ENCODE results near the gene ADGRV1. TPM values are rescaled to one million over a fixed set of nuclear protein-coding genes. Genes with fewer than 3 reads are reported as not detected.
A peak's percentile ranks its signal among the peaks of the same experiment; 100 is the strongest.

Gene ADGRV1
- total and polyA plus RNA-seq, 12 donors: 129 to 2,577 (median 695) TPM

DNA sequence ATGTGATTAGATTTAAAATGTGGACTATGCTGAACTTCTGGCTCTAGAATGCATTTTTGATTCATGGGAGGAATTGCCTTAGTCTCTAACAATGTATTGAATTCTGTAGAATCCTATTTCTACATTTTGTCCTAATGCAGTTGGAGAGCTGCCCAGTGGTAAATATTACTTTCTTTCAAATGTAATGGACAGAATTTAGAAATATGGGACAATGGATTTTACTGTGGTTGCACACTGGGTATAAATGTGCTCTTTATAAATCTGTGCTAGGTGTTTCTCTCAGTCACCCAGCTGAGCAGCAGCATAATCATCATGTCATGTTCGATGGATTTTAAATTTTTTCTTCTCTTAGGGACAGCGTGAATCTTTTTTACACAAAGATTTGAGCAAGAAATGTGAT is 141.7 kb downstream of the ADGRV1 start:
- Histone ChIP-seq H3K4me1 (replicated peaks in 1 of 2) (no peaks in the 10 kb centered on the region), H3K36me3 (replicated peaks in 1 of 2) (no peaks in the 10 kb centered on the region), H3K4me3 (no peak overlapping the region), H3K9me3 (replicated peaks in 1 of 3) (no peaks in the 10 kb centered on the region), H3K27me3 (no peaks in the 10 kb centered on the region), H3K27ac (no peak overlapping the region)
- TF ChIP-seq, protein P1, sequence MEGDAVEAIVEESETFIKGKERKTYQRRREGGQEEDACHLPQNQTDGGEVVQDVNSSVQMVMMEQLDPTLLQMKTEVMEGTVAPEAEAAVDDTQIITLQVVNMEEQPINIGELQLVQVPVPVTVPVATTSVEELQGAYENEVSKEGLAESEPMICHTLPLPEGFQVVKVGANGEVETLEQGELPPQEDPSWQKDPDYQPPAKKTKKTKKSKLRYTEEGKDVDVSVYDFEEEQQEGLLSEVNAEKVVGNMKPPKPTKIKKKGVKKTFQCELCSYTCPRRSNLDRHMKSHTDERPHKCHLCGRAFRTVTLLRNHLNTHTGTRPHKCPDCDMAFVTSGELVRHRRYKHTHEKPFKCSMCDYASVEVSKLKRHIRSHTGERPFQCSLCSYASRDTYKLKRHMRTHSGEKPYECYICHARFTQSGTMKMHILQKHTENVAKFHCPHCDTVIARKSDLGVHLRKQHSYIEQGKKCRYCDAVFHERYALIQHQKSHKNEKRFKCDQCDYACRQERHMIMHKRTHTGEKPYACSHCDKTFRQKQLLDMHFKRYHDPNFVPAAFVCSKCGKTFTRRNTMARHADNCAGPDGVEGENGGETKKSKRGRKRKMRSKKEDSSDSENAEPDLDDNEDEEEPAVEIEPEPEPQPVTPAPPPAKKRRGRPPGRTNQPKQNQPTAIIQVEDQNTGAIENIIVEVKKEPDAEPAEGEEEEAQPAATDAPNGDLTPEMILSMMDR (IDR thresholded peaks at IDR 0.05): no peak
- no peak for TF ChIP-seq POLR2A (IDR thresholded peaks at IDR 0.05)
- DNase-seq: no peak
- WGBS, 4 donors: 76 to 82% (median 80%) methylated on average over 2 of the region's 2 CpGs
- intact Hi-C loops (cut with DNase I): no loop called here

- Histone ChIP-seq H3K27ac (no peak overlapping the region), H3K4me3 (no peak overlapping the region), H3K36me3 (replicated peaks in 1 of 2) (no peaks in the 10 kb centered on the region), H3K4me1 (replicated peaks in 1 of 2) (no peaks in the 10 kb centered on the region), H3K27me3 (no peaks in the 10 kb centered on the region), H3K9me3 (replicated peaks in 1 of 3) (no peaks in the 10 kb centered on the region)
- intact Hi-C loops (cut with DNase I): no loop called here
- no peak for DNase-seq
- no peak for TF ChIP-seq POLR2A (IDR thresholded peaks at IDR 0.05)
- TF ChIP-seq, protein P1 (IDR thresholded peaks at IDR 0.05): no peak
These were observed 145.3 kb downstream of the ADGRV1 start for GRCh38 chr5:90703932-90704331.

- H3K36me3 ChIP-seq (replicated peaks in 1 of 2): no peaks in the 10 kb centered on the region
- H3K4me3 ChIP-seq: no peak overlapping the region
- intact Hi-C loops (cut with DNase I): no loop called here
- WGBS, 4 donors: 75 to 87% (median 81%) methylated on average over 1 of the region's 1 CpG
- no peaks in the 10 kb centered on the region for H3K4me1 ChIP-seq (replicated peaks in 1 of 2)
- H3K9me3 ChIP-seq (replicated peaks in 1 of 3): no peaks in the 10 kb centered on the region
- H3K27ac ChIP-seq: no peak overlapping the region
- no peaks in the 10 kb centered on the region for H3K27me3 ChIP-seq
- TF ChIP-seq, protein P1 (IDR thresholded peaks at IDR 0.05): no peak
- no peak for TF ChIP-seq POLR2A (IDR thresholded peaks at IDR 0.05)
- DNase-seq: no peak
These were observed 149.1 kb downstream of the ADGRV1 start for GRCh38 chr5:90707698-90708097.

GRCh38 chr5:90709323-90710155 is 150.9 kb downstream of the ADGRV1 start:
- peak; percentile 35 to 57 (median 51) for DNase-seq
- 76 to 100% (median 93%) methylated on average over 1 of the region's 1 CpG for WGBS, 4 donors
- Histone ChIP-seq H3K36me3 (replicated peaks in 1 of 2) (no peaks in the 10 kb centered on the region), H3K27ac (no peak overlapping the region), H3K4me3 (no peak overlapping the region), H3K27me3 (no peaks in the 10 kb centered on the region), H3K9me3 (replicated peaks in 1 of 3) (no peaks in the 10 kb centered on the region), H3K4me1 (replicated peaks in 1 of 2) (no peaks in the 10 kb centered on the region)
- intact Hi-C loops (cut with DNase I): no loop called here
- no peak for TF ChIP-seq POLR2A (IDR thresholded peaks at IDR 0.05)
- TF ChIP-seq, protein P1 (IDR thresholded peaks at IDR 0.05): peak; percentile 28 to 64 (median 50)
